Hematopoietic multipotent progenitor cell treated with erythropoietin and hydrocortisone succinate and interleukin-3 and kit ligand, for 15 days (in vitro differentiated cells): Measurements from ENCODE around the gene PDIA2.
"Not testable (repeated sequence)": the region's sequence is repeated elsewhere in the genome, so short reads cannot be mapped to it uniquely, and the experiment has no call there.

Experiments used
- DNase-seq: peaks from one replicate; pipeline ENCODE4 v3.0.0-alpha.2; 2015; ENCODE audit warnings: low spot score

PDIA2 gene

GRCh38 chr16:333406-334094, 50.6 kb downstream of the PDIA2 start:
- no peak for DNase-seq

GRCh38 chr16:334164-334832, 51.3 kb downstream of the PDIA2 start:
- DNase-seq, result not testable (repeated sequence)

- not testable (repeated sequence) for DNase-seq
Measured at GRCh38 chr16:334861-335632, 52.1 kb downstream of the PDIA2 start.

- DNase-seq, result no peak
Measured at GRCh38 chr16:336269-336668, 53.3 kb downstream of the PDIA2 start.
